Femur (tissue), 1 donor: Measurements from ENCODE around the gene SAP30BP.

Experiments
- DNase-seq: peaks from one replicate; pipeline ENCODE4 v3.0.0-alpha.2; 2017

Gene SAP30BP

DNA sequence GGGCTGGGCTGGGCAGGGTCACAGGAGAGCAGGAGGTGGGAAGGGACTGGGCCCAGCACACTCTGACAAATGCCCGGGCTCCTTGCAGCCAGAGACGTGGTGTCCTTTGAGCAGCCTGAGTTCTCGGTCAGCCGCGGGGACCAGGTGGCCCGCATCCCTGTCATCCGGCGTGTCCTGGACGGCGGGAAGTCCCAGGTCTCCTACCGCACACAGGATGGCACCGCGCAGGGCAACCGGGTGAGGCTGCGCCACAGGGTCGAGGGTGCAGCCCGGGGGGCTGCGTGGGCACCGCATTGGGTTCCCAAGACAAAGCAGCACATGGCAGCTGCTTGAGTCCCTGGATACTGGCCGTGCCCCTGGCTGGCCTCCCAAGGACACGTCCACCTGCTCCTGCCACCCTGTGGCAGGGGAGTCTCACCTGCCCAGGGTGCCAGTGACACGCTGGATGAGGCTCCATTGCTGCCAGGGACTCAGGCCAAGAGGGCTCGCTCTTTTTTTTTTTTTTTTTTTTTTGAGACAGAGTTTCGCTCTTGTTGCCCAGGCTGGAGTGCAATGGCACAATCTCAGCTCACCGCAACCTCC is 76.6 kb downstream of the SAP30BP start:
- no peak for DNase-seq

DNA sequence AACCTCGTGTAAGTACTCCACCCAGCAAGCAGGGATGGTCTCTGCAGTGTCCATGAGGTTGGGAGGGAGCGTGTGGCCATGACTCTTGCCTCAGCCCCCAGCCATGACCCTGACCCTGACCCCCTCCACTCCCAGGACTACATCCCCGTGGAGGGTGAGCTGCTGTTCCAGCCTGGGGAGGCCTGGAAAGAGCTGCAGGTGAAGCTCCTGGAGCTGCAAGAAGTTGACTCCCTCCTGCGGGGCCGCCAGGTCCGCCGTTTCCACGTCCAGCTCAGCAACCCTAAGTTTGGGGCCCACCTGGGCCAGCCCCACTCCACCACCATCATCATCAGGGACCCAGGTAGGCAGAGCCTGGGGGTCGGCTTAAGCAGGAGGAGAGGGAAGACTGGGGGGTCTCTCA is 81.6 kb downstream of the SAP30BP start:
- DNase-seq: no peak

DNA sequence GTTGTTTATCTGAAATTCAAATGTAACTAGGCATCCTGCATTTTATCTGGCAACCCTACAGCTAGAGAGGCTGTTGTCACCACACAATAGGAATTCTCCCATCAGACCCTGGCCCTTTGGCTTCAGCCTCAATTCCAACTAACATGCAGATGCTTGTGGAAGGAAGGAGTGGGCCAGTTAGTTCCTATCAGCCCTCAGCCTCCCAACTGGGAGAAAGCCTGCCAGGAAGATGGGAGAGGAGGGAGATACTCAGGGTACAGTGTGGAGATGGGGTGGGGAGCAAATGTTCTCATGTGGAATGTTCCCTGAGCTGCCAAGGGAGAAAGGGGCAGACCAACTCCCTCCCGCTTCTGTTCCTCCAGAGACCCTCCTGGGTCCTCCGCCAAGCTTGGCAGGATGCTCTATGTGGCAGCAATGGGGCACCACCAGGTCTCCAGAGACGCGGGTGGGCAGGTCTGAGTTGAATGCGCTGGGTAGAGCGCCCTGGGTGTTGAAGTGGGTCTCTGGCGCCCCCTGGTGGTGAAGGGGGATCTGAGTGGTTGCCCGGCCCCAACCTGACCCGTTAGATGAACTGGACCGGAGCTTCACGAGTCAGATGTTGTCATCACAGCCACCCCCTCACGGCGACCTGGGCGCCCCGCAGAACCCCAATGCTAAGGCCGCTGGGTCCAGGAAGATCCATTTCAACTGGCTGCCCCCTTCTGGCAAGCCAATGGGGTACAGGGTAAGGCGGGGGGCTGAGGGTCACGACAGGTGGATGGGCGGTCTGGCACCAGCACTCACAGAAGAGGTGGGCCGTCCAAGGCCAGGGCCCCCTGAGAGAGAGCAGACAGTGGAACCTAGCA is 82.6 kb downstream of the SAP30BP start:
- DNase-seq: peak; percentile 88

DNA sequence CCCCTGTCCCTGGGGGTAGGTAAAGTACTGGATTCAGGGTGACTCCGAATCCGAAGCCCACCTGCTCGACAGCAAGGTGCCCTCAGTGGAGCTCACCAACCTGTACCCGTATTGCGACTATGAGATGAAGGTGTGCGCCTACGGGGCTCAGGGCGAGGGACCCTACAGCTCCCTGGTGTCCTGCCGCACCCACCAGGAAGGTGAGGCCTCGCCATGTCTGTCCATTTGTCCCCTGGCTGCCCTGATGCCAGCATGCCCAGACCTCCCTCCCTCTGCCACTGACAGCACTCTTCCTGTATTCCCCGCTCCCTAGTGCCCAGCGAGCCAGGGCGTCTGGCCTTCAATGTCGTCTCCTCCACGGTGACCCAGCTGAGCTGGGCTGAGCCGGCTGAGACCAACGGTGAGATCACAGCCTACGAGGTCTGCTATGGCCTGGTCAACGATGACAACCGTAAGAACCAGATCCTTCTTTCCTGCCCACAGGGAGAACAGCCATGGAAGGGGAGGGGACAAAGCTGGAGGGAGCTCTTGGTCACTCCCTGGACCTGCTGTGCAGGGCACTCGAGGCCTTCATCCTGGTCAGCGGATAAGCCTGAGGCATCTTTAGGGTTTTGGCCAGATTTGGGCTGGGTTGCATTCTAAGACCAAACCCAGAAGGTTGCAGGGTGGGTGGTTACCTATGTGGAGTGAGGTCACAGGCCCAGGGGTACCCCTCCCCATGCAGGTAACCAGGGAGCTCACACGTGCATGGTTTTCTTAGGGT is 83.7 kb downstream of the SAP30BP start:
- no peak for DNase-seq

DNA sequence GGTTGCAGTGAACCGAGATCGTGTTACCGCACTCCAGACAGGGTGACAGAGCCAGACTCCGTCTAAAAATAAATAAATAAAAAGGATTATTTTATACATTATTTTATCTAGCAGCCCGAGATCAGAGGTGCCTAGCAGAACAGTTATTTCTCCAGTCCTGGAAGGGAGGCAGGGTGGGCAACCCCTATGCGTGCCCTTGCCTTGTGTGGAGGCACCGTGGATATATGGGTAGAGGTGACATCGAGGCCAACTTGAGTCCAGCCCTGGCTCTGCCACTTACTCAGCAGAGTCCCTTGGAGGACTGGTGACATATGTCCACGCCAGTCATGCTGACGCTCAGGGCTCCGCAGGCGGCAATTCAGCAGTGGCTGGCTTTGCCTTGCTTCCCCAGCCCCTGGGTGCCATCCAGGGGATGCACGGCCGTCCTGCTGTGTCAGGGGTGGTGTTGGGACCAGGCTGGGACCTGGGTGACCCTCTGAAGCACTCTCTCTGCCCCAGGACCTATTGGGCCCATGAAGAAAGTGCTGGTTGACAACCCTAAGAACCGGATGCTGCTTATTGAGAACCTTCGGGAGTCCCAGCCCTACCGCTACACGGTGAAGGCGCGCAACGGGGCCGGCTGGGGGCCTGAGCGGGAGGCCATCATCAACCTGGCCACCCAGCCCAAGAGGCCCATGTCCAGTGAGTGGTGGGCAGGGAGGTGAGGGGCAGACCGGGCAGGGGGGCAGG is 84.7 kb downstream of the SAP30BP start:
- DNase-seq: no peak

DNA sequence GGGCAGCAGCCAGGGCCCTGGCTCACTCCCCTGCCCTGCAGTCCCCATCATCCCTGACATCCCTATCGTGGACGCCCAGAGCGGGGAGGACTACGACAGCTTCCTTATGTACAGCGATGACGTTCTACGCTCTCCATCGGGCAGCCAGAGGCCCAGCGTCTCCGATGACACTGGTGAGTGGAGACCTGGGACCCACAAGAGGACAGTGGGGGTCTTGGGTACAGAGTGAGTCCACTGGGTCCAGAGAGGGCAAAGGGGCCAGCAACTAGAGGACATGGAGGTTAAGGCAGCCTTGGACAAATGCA is 85.2 kb downstream of the SAP30BP start:
- no peak for DNase-seq

DNA sequence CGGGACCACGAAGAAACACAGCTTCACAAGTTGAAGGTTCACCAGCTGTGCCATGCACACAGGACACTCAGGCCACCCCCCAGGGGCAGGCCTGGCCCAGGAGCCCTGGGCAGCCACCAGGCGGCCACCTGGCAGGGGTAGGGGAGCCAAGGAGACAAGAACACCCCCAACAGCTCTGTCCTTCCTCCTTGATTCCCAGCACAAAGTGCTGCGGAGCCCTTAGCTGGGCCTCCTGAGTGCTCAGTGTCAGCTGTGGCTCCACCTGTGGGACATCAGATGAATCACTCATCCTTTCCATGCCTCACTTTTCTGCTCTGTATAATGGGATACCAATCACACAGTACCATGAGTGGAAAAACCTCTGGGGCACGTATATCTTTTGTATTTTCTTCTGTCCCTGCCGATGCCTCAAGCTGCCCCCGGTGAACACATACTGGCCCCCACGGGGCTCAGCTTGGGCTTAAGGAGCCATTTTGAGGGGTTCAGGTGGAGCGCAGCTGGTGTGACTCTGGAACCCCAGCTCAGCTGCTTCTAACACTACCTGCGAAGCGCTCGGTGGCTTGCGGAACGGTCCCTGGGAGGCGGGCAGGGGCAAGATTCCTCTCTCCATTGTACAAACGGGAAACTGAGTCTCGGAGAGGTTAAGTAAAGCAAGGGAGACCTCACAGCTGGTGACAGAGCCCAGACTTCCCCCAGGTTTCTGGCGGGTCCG is 85.8 kb downstream of the SAP30BP start:
- DNase-seq: no peak

DNA sequence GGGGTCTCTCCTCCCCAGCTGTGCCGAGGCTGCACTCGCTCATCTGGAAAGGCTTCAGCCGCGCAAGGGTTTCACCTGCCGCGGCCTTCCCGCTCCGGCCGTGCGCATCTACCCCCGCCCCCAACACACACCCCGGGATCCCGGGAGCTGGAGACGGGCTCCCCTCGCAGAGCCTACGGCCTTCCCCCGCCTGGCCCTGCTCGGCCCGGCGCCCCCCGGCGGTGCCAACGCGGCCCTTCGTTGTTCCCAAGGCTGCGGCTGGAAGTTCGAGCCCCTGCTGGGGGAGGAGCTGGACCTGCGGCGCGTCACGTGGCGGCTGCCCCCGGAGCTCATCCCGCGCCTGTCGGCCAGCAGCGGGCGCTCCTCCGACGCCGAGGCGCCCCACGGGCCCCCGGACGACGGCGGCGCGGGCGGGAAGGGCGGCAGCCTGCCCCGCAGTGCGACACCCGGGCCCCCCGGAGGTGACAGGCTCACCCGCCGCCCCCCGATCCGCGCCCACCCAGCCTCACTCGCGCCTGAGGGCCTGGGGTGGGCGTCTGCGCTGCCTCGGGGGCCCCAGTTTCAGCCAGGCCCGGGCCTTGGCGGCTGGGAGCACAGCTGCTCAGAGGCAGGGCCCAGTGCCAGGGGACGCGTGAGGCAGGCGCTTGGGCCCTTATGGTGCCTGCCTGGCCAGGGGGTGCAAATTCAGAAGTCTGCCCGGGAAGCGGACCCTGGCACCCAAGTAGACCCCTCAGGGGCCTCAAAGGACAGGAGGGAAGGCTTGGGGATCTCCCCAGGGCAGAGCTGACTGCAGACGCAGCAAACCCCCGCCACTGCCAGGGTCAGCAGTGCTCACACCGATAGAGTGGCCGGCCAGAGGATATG is 86.6 kb downstream of the SAP30BP start:
- DNase-seq: peak; percentile 83

DNA sequence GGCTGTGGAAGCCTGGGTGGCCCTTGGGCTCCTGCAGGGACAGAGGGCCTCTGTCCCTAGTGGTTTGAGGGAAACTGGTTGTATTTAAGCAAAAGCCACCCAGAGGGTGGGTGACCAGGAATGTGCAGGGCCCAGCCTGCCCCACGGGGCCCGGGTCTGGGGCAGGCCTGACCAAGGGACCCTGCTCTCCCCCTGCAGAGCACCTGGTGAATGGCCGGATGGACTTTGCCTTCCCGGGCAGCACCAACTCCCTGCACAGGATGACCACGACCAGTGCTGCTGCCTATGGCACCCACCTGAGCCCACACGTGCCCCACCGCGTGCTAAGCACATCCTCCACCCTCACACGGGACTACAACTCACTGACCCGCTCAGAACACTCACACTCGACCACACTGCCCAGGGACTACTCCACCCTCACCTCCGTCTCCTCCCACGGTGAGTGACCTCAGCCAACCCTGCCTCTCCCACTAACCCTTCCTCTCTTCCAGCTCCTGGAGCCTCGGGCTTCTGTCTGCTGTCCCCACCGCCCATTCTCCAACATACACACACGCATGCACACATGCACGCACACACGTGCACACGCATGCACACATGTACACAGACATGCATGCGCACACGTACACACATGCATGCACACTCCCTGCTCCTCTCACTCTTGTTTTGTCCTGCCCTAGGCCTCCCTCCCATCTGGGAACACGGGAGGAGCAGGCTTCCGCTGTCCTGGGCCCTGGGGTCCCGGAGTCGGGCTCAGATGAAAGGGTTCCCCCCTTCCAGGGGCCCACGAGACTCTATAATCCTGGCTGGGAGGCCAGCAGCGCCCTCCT is 87.5 kb downstream of the SAP30BP start:
- no peak for DNase-seq

DNA sequence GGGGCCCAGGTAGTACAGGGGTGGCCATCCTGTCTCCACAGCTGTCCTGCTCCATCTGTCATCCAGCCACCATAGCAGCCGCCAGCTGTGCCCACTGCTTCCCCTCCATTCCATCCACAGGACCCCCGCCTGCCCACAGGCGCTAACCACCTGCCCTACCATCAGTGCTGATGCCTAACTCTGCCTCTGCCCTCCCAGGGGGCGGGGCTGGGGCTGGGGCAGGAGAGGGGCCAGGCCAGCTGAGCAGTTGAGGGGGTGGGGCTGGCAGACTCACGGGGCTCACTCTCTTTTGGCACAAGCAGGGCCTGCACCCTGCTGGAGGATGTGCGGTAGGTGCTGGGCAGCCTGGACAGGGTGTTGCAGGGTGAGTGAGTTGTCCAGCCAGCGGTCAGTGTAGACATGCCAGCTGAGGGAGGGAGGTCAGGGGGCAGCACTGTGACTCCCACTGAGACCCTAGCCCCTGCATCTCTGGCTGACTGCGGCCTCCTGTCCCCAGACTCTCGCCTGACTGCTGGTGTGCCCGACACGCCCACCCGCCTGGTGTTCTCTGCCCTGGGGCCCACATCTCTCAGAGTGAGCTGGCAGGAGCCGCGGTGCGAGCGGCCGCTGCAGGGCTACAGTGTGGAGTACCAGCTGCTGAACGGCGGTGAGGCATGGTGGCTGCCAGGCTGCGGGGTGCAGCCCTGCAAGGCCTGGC is 88.2 kb downstream of the SAP30BP start:
- peak; percentile 55 for DNase-seq

DNA sequence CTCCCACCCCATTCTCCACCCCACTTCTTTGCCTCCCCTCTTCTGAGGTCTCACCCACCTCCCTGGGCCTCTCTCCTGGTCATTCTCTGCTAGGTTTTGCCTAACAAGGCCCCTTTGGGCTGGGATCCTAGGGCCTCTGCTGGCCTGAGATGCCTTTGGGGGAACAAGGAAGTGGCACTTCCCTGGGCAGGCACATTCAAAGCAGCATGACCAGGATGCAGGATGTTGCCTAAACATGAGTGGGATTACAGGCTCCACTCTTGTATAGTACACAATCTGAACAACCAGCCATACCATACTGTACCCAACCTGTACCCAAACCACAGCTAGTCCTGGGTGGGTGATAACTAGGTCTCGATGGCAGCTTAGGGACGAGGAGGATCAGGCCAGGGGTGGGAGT is 88.9 kb downstream of the SAP30BP start:
- DNase-seq: no peak

DNA sequence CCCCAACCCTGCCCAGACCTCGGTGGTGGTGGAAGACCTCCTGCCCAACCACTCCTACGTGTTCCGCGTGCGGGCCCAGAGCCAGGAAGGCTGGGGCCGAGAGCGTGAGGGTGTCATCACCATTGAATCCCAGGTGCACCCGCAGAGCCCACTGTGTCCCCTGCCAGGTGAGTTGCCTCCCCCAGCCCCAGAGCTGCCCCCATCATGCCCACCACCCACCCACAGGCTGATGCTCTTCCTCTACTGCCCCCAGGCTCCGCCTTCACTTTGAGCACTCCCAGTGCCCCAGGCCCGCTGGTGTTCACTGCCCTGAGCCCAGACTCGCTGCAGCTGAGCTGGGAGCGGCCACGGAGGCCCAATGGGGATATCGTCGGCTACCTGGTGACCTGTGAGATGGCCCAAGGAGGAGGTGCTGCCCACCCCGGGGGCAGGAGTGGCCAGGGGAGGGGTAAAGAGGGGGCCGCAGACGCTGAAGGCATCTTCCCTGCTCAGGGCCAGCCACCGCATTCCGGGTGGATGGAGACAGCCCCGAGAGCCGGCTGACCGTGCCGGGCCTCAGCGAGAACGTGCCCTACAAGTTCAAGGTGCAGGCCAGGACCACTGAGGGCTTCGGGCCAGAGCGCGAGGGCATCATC is 89.4 kb downstream of the SAP30BP start:
- no peak for DNase-seq

DNA sequence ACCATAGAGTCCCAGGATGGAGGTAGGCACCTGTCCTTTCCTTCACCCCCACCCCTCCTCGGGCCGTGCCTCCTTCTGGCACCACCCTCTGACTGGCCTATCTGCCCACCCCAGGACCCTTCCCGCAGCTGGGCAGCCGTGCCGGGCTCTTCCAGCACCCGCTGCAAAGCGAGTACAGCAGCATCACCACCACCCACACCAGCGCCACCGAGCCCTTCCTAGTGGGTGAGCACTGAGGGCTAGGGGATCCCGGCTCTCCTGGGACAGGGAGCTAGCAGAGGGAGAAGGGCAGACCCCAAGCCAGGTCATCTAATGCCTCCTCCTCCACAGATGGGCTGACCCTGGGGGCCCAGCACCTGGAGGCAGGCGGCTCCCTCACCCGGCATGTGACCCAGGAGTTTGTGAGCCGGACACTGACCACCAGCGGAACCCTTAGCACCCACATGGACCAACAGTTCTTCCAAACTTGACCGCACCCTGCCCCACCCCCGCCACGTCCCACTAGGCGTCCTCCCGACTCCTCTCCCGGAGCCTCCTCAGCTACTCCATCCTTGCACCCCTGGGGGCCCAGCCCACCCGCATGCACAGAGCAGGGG is 90.0 kb downstream of the SAP30BP start:
- no peak for DNase-seq
